OCI-LY7 (cell line): Measurements from ENCODE around the gene MAMLD1.

ENCODE experiments used
- CTCF ChIP-seq: fragments of 200-600 bp; sonication (generic); conservative IDR thresholded peaks from 2 replicates; pipeline ENCODE4 v1.5.1; 2014; ENCODE audit warnings: mild to moderate bottlenecking, antibody characterized with exemption, low read length, moderate library complexity, mixed read lengths
- EZH2phosphoT487 ChIP-seq: fragments of 200-600 bp; sonication (generic); IDR thresholded peaks from 2 replicates; pipeline ENCODE4 v1.6.1; 2018; ENCODE audit warnings: low read depth, borderline replicate concordance, mild to moderate bottlenecking, mixed run types, antibody characterized with exemption, low read length, moderate library complexity, mixed read lengths

- no peak for TF ChIP-seq CTCF
- TF ChIP-seq EZH2phosphoT487, result no peak
These were observed 141.5 kb downstream of the MAMLD1 start for GRCh38 chrX:150504397-150505182.
